ENCODE data around the gene PIGW.

- TF ChIP-seq CTCF (IDR thresholded peaks at IDR 0.05): peak in 1 of 5 experiments; percentile 28
- no peak for TF ChIP-seq POLR2A (IDR thresholded peaks at IDR 0.05)
These were observed 9.2 kb downstream of the PIGW start for GRCh38 chr17:36544044-36544306.

Data from tibial nerve (tissue), 3 donors.